Stomach smooth muscle (tissue), 2 donors: ENCODE results near the gene TXNIP.
"Not testable (repeated sequence)": the region's sequence is repeated elsewhere in the genome, so short reads cannot be mapped to it uniquely, and the experiment has no call there.

Experiments
- H3K27ac ChIP-seq: one replicate; pipeline ENCODE4 v1.7.0; 2013; ENCODE audit warnings: mild to moderate bottlenecking, low read length, inconsistent platforms
- H3K27me3 ChIP-seq, 2 donors: one replicate each; pipeline ENCODE4 v1.7.0; 2013; ENCODE audit warnings: low read length in 2 of 2; ENCODE audit not compliant: insufficient read depth in 2 of 2, control insufficient read depth in 1 of 2
- H3K36me3 ChIP-seq, 2 donors: one replicate each; pipeline ENCODE4 v1.7.0; 2013; ENCODE audit warnings: low read length in 2 of 2; ENCODE audit not compliant: control insufficient read depth in 2 of 2, insufficient read depth in 2 of 2
- H3K4me1 ChIP-seq: one replicate; pipeline ENCODE4 v1.7.0; 2013; ENCODE audit warnings: low read length; ENCODE audit not compliant: control insufficient read depth, insufficient read depth
- H3K4me3 ChIP-seq, 2 donors: one replicate each; pipeline ENCODE4 v1.7.0; 2013; ENCODE audit warnings: low read length in 2 of 2
- H3K9ac ChIP-seq, 2 donors: one replicate each; pipeline ENCODE4 v1.7.0; 2013; ENCODE audit warnings: low read length in 2 of 2, mild to moderate bottlenecking in 1 of 2
- H3K9me3 ChIP-seq, 2 donors: one replicate each; pipeline ENCODE4 v1.7.0; 2013; ENCODE audit warnings: low read length in 2 of 2; ENCODE audit not compliant: control insufficient read depth in 2 of 2
- donor health status: healthy.
- donor health status: Pancreatic carcinoma.

TXNIP gene, protein sequence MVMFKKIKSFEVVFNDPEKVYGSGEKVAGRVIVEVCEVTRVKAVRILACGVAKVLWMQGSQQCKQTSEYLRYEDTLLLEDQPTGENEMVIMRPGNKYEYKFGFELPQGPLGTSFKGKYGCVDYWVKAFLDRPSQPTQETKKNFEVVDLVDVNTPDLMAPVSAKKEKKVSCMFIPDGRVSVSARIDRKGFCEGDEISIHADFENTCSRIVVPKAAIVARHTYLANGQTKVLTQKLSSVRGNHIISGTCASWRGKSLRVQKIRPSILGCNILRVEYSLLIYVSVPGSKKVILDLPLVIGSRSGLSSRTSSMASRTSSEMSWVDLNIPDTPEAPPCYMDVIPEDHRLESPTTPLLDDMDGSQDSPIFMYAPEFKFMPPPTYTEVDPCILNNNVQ

GRCh38 chr1:145996433-145997015 lies at the start of gene TXNIP:
TSS of gene TXNIP (minus strand) at chr1:145996579. CDS start at chr1:145996266, 313 bp downstream.
- no peaks in the 10 kb centered on the region for H3K9me3 ChIP-seq
- H3K4me3 ChIP-seq: peak within 1 kb of the TSS; percentile 92 to 99
- H3K27me3 ChIP-seq: no peaks in the 10 kb centered on the region
- peaks cover 27 to 40% of the 10 kb centered on the region in 2 donors for H3K36me3 ChIP-seq
- H3K27ac ChIP-seq: peak within 1 kb of the TSS; percentile 98
- peak within 1 kb of the TSS; percentile 99 to 100 for H3K9ac ChIP-seq
- H3K4me1 ChIP-seq: peaks cover 36% of the 10 kb centered on the region

GRCh38 chr1:146039844-146040194 lies 43.4 kb upstream of the TXNIP start:
- Histone ChIP-seq H3K4me3 (peak overlapping the region in 1 of 2 donors; percentile 86), H3K36me3 (no peaks in the 10 kb centered on the region), H3K27me3 (no peaks in the 10 kb centered on the region), H3K27ac (peak overlapping the region; percentile 91), H3K4me1 (peaks cover 6% of the 10 kb centered on the region), H3K9ac (no peak overlapping the region), H3K9me3 (no peaks in the 10 kb centered on the region)

- H3K4me1 ChIP-seq: peaks cover 6% of the 10 kb centered on the region
- H3K4me3 ChIP-seq: peak overlapping the region; percentile 80 to 86
- H3K36me3 ChIP-seq: no peaks in the 10 kb centered on the region
- peak overlapping the region; percentile 80 to 83 for H3K9ac ChIP-seq
- H3K27me3 ChIP-seq: no peaks in the 10 kb centered on the region
- H3K9me3 ChIP-seq: no peaks in the 10 kb centered on the region
- peak overlapping the region; percentile 91 for H3K27ac ChIP-seq
Observed at GRCh38 chr1:146036965-146037646, 40.7 kb upstream of the TXNIP start.

- Histone ChIP-seq H3K4me3 (peak overlapping the region; percentile 80 to 86), H3K27ac (peak overlapping the region; percentile 91), H3K9ac (no peak overlapping the region)
Observed at GRCh38 chr1:146036241-146036964, 40.0 kb upstream of the TXNIP start.

GRCh38 chr1:146035048-146035423 lies 38.7 kb upstream of the TXNIP start:
- Histone ChIP-seq H3K9me3 (no peaks in the 10 kb centered on the region), H3K36me3 (no peaks in the 10 kb centered on the region), H3K27ac (no peak overlapping the region), H3K27me3 (no peaks in the 10 kb centered on the region), H3K9ac (no peak overlapping the region), H3K4me1 (peaks cover 6% of the 10 kb centered on the region), H3K4me3 (peak overlapping the region in 1 of 2 donors; percentile 57)

More at GRCh38 chr1:146036241-146036964, 40.0 kb upstream of the TXNIP start:
- Histone ChIP-seq H3K27me3 (no peaks in the 10 kb centered on the region), H3K4me1 (peaks cover 6% of the 10 kb centered on the region), H3K9me3 (no peaks in the 10 kb centered on the region), H3K36me3 (no peaks in the 10 kb centered on the region)

- Histone ChIP-seq H3K4me1 (peaks cover 3% of the 10 kb centered on the region), H3K27me3 (no peaks in the 10 kb centered on the region), H3K9me3 (no peaks in the 10 kb centered on the region), H3K27ac (no peak overlapping the region), H3K9ac (no peak overlapping the region), H3K4me3 (no peak overlapping the region), H3K36me3 (no peaks in the 10 kb centered on the region)
Observed at GRCh38 chr1:146032631-146033219, 36.3 kb upstream of the TXNIP start.

DNA sequence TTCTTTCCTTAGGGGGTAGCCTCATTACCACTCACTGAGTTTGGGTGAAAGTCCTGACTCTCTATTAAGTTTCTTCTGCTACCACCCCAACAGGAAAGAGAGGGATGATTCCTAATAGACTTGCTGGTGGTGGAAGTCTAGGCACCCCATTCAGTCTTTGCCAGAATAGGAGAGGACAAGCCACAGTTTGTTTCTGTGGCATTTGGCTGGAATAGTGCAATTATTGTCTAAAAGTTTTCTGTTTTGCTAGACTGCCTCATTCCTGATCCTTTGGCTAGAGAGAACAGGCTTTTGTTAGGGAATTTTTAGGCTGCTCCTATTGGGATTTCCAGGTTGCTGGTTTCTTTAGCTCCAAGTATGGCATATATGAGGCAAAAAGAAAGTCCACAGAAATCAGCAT lies 35.1 kb upstream of the TXNIP start:
- Histone ChIP-seq H3K27me3 (no peaks in the 10 kb centered on the region), H3K9ac (no peak overlapping the region), H3K4me3 (no peak overlapping the region), H3K9me3 (no peaks in the 10 kb centered on the region), H3K27ac (no peak overlapping the region), H3K36me3 (no peaks in the 10 kb centered on the region), H3K4me1 (no peaks in the 10 kb centered on the region)

- no peaks in the 10 kb centered on the region for H3K4me1 ChIP-seq
- H3K4me3 ChIP-seq: no peak overlapping the region
- no peak overlapping the region for H3K27ac ChIP-seq
- H3K9ac ChIP-seq: no peak overlapping the region
- peaks cover 0 to 2% of the 10 kb centered on the region in 2 donors for H3K27me3 ChIP-seq
- no peaks in the 10 kb centered on the region for H3K36me3 ChIP-seq
- H3K9me3 ChIP-seq: no peaks in the 10 kb centered on the region
Observed at GRCh38 chr1:146029117-146029516, 32.7 kb upstream of the TXNIP start.

DNA sequence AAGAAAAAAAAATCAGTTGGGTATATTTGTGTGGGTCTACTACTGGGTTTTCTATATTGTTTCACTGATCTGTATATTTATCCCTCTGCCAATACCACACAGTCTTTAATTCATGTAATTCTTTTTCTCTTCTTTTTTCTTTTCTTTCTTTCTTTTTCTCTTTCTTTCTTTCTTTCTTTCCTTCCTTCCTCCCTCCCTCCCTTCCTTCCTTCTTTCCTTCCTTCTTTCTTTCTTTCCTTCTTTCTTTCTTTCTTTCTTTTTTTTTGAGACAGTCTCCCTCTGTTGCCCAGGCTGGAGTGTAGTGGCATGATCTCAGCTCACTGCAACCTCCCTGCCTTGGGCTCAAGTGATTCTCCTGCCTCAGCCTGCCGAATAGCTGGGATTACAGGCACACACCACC lies 30.3 kb upstream of the TXNIP start:
- H3K9me3 ChIP-seq, H3K4me1 ChIP-seq, H3K9ac ChIP-seq: not testable (repeated sequence)

GRCh38 chr1:146025787-146026495 lies 29.6 kb upstream of the TXNIP start:
- H3K36me3 ChIP-seq, H3K4me3 ChIP-seq, H3K4me1 ChIP-seq, H3K27ac ChIP-seq, H3K9ac ChIP-seq, H3K9me3 ChIP-seq: not testable (repeated sequence)
- H3K27me3 ChIP-seq: peaks cover 9 to 14% of the 10 kb centered on the region in 2 donors

More for the DNA sequence above, 30.3 kb upstream of the TXNIP start:
- not testable (repeated sequence) for H3K27ac ChIP-seq, H3K4me3 ChIP-seq, H3K27me3 ChIP-seq, H3K36me3 ChIP-seq
